Activated CD4-positive, CD25-positive, alpha-beta regulatory T cell (primary cell): ENCODE measurements around the gene C2CD4C.
"Not testable (repeated sequence)": the region's sequence is repeated elsewhere in the genome, so short reads cannot be mapped to it uniquely, and the experiment has no call there.

ENCODE experiments used
- DNase-seq, 4 experiments: peaks; one replicate each; lab custom pipeline; 2025; lab: John Stamatoyannopoulos, UW

C2CD4C gene

DNA sequence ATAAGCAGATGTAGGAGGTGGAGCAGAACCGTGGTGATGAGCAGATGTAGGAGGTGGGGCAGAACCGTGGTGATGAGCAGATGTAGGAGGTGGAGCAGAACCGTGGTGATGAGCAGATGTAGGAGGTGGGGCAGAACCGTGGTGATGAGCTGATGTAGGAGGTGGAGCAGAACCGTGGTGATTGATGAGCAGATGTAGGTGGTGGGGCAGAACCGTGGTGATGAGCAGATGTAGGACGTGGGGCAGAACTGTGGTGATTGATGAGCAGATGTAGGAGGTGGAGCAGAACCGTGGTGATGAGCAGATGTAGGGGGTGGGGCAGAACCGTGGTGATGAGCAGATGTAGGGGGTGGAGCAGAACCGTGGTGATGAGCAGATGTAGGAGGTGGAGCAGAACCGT, 27.0 kb downstream of the C2CD4C start:
- not testable (repeated sequence) for DNase-seq

DNA sequence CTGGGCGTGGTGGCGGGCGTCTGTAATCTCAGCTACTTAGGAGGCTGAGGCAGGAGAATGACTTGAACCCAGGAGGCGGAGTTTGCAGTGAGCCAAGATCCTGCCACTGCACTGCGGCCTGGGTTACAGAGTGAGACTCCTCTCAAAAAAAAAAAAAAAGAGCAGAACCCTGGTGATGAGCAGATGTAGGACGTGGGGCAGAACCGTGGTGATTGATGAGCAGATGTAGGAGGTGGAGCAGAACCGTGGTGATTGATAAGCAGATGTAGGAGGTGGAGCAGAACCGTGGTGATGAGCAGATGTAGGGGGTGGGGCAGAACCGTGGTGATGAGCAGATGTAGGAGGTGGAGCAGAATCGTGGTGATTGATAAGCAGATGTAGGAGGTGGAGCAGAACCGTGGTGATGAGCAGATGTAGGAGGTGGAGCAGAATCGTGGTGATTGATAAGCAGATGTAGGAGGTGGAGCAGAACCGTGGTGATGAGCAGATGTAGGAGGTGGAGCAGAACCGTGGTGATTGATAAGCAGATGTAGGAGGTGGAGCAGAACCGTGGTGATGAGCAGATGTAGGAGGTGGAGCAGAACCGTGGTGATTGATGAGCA, 28.2 kb downstream of the C2CD4C start:
- DNase-seq: not testable (repeated sequence)

DNA sequence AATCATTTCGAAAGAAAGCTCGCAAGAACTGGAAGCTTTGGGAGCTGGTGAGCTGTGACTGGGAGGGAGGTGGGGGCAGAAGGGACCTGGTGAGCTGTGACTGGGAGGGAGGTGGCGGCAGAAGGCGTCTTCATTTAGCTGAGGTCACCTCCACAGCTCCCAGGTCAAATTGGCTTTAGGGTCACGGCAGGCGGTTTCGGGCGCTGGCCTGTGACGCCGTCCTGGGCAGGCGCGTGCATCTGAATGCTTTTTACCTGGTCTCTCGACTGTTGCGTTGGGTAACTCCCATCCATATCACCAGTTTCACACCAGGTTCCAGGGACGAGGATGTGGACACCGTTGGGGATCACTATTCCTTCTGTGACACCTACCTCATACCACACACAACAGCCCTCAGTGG, 29.2 kb downstream of the C2CD4C start:
- DNase-seq: no peak

DNA sequence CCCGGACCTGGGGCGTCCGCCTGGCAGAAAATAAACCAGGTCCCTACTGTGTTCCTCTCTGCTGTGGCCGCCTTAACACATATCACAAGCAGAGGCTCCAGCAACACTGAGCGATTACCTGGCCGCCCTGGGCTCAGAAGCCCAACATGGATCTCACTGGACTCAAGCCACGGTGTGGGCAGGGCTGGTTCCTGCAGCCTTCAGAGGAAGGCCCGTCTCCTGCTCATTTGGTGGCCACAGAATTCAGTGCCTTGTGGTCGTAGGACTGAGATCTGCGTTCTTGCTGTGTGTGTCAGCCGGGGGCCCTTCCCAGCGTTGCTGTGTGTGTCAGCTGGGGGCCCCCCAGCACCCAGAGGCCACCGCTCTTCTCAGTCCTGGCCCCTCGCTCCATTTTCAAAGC, 30.2 kb downstream of the C2CD4C start:
- no peak for DNase-seq

DNA sequence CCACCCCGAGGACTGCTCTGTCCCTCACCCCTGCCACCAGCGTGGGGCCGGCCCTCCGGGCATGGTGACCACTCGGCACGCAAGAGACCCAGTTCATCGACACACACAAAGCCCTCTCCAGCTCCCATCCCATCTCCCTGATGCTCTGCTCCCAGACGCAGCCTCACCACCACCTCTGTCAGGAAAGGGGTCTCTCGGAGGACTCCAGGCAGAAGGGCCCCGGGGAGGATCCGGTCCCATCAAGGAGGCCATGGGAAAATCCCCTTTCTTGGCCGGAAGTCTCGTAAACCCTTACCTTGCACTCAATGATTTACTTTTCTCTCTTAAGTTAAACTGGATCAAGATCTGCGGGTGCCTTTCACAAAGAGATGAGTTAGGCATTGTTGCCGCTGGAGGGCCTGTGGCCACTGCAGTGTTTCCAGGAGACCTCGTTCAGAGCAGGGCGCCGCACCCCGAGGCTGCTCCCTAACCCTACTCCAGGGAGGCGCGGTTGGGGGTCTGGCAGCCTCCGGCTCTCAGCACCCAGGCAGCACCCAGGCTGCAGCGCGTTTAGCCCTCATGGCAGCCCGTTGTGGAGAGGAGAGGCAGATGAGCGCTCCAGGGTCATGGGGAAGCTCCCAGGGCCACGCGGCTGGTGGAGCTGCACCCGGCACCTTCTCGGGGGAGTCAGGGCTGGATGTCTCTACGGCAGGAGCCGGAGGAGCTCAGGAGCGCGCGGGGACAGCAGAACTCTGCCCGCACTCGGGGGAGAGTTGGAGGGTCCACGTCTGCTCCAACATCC, 31.0 kb downstream of the C2CD4C start:
- no peak for DNase-seq

DNA sequence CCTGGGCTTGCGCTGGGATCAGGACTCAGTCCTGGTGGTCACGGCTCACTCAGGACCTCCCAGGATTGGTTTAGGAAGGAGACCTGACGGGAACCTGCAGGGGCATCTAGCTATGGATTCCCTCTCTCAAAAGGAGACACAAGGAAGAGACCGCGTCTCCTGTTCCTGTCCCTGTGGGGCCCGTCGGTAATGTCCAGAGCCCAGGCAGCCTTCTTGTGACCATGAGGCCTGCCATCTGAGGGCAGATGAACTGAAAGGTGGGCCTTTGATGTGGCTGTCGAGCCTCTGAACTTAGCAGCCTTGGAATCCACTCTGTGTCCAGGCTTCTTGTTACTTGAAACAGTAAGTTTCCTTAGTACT, 32.9 kb downstream of the C2CD4C start:
- no peak for DNase-seq

DNA sequence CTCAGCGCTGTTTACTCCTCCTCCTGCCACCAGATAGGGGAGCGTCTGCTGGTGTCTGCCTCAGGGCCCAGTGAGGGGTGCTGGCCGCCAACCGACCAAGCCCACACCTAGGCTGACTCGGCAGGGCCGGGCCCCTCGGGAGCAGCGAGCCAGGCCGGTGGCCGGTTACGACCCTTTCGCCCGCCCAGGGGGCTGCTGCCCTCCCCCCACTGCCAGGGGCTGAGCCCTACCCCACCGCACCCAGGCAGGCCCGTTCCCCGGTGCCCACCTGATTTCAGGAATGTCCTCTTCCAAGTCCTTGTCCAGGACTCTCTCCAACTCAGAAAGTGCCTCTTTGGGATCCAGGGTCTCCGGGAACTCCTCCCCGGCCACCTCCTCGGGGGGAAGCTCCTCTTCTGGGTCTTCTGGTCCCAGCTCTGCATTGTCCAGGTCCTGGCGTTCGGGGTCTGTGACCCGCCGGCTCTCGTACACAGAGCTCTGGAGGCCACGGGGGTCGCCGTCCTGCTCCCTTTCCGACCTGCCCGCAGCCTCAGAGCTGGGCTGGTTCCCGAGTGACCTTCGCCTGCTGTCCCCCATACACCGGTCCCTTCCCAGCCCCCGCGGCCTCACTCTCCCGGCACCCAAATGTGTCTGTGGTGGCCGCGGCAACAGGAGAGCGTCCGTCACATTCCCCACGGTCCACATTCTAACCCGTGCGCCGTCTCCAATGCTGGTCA, 33.4 kb downstream of the C2CD4C start:
- no peak for DNase-seq

DNA sequence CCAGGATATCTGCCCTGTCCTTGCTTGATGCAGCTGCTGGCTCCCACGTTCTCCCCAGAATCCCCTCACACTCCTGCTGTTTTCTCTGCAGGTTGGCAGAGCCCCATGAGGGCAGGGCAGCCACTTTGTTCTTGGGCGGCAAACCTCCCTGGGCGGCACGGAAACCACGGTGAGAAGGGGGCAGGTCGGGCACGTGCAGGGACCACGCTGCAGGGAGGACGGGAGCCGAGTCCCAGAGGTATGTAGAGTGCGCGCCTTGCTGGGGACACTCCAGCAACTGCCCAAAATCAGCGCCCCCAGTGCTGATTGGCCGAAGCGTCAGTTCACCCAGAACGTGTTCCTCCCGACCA, 34.1 kb downstream of the C2CD4C start:
- no peak for DNase-seq

DNA sequence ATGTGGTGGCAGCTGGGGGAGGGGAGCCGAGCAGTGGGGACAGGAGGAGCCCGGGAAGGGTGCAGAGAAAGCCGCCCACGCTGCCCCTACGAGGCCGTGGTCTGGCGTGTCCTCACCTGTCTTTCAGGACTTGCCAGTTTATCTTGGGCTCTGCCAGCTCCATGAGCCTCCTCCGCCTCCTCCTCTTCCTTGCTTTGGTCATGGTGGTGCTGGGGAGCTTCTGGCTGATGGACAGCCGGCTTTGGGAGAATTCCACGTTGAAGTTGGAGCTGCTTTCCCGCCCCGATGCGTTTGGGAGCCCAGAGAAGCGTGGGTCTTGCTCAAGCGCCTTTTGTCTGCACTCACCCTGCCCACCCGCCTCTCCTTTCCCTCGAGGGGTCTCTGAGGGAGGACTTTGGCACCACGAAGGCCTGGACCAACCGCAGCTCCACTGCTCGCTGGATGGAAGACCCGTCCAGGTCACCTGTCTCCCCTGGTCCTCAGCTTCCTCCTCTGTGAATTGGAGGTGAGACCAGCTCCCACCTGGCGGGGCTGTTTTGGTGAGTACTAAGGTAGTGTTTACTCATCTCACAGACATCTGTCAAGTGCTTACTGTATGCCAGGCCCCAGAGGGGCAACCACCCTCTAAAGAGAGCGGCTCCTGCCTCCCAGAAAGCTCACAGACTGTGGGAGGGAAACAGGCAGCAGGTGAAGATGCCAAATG, 34.6 kb downstream of the C2CD4C start:
- no peak for DNase-seq

DNA sequence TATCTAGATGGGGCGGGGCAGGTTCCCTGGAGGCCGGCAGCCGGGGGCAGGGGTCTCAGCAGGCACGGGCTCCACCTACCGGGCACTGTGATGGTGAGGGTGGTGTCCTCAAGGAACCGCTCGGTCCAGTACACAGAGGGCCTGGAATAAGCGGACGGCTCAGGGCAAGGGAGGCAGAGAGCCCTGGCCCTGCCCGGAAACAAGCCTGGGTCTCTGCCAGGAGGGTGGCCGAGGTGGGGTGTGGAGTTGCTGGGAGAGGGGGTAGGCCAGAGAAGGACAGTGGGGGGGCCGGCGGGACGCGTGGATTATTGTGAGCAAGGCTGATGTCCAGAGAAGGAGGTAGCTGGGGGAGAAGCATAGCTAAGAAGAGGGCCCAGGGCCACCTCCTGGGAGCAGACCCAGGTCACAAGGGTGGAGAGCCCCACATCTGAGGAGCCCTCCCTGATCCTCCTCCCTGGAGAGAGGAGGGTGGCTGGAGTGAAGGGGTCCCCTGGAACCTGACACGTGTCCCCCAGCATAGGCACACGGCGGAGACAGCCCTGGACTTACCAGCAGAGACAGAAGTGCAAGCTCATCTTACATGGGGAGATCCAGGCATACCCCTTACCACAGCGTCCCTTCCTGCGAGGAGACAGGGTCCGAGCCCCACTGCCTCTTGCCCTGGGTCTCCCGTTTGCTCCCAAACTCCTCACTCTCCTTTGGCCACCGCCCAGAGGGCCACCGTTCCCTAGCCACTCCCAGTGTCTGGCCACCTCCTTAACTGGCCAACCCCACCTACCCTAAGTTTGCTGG, 35.4 kb downstream of the C2CD4C start:
- no peak for DNase-seq

DNA sequence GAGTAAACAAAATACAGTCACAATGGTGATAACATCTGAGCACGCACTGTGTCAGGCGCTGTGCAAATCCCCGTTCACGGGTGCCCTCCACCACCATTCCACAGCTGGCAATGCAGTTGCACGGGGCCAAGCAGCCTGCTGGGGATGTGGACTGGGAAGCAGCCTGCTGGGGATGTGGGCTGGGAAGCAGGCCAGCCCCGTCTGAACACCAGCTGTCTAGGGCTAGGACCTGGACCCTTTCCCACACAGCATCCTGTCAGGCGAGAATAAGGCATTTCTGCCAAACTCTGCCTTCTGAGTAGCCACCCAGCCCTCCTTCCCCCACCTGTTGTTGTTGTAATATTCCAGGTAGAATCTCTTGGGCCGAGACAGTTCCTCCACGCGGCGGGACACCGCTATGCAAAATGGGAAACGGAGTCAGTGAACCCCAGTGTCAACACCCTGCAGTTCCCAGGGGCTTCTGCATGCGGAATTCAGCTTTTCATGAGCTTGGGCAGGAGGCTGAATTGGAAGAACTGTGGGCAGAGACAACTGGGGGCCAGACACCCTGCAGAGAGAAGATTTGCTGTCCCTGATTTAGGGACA, 36.5 kb downstream of the C2CD4C start:
- no peak for DNase-seq

DNA sequence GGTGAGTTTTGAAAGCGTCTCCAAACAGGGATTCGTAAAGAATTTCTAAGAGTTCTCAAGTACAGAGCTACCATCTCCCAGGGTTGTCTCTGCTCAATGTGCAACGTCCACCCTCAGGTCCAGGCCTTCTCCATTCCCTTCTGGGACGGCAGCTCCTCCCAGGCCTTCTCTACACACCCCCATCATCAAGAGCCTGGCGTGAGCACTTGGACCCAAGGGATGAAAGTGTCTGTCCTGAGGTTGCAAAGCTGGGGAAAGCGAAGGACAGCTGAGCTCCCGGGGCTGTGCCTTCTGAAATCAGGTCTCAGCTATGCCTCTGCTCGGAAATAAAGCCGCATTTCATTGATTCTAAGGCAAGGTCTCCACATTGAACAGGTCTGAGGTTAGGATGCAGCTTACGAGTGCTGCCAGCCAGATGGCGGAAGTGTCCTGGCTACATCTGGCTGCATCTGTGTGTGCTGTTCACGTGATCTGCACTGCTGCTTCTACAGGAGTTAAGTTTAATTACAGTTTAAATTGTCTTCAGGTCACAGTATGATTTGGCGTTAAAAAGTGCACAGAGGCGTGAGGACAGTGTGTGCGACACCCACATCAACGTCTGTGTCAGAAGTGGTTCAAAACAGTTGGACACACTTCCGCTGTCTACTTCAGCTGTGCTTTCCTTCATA, 37.3 kb downstream of the C2CD4C start:
- no peak for DNase-seq

DNA sequence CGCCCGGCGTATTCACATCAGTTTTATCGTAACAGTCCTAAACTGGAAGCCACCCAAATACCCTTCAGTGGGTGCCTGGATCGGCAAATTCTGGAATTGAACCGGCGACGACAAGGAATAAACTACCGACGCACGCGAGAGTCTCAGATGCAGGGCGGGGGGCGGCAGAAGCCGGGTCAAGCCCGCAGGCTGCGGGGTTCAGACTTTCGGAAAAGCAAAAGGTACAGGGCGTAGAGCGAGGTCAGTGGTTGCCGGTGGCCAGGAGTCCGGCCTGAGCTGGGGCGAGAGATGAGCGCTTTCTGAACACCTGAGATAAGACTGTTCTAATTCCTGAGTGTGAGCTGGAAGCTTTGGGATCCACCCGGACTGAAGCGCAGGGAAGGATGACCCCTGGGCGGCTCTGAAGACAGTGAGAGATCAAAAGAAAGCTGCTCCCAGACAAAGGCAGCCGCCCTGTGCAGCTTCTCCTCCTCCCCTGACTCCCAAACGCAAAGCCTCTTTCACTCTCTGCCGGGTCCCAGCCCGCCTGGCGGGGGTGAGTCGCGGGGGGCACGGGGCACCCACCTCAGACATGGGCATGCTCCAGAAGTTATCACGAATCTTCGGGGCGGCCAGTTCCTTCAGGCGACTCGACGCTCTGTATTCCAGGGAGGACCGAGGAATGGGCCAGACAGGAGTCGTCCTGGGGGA, 38.2 kb downstream of the C2CD4C start:
- DNase-seq: no peak

DNA sequence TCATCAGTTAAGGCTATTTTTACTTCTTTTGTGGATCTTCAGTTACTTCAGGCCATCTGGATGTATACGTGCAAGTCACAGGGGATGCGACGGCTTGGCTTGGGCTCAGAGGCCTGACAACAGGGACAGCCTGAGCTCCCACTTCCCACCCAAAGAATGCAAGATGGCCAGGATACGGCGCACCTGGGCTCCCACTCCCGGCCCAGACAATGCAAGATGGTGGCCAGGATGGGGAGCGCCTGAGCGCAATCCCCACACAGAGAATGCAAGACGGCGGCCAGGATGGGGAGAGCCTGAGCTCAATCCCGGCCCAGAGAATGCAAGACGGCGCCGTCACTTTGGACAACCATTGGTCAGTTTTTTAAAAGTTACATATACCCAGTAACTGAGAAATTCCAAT, 39.1 kb downstream of the C2CD4C start:
- no peak for DNase-seq

DNA sequence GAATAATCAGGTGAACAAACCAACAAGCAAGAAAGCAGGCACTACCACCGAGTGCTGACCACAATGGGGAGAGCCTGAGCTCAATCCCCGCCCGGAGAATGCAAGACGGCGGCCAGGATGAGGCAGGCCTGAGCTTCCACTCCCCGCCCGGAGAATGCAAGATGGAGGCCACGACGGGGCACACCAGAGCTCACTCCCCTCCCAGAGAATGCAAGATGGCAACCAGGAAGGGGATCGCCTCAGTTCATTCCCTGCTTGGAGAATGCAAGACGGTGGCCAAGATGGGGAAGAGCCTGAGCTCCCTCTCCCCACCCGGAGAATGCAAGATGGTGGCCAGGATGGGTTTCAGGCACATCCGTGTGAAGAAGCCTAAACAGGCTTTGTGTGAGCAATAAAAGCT, 39.7 kb downstream of the C2CD4C start:
- DNase-seq: no peak

DNA sequence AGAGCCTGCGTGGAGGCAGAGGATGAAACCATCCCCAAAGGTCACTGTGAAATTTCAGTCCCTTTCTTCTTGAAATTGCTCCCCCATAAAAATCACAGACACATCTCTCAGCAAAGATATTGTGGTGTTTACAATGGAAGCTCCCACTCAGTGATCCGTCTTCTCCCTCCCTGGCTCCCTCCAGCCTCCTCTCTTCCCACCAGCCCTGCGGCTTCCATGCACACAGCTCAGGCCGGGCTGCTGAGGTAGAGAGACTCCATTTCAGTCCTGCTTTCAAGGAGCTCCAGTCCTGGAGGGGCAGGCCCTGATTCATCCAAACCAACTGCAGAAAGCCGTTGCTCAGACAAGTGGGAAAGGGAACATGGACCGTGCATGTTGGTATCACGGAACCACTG, 40.3 kb downstream of the C2CD4C start:
- no peak for DNase-seq

DNA sequence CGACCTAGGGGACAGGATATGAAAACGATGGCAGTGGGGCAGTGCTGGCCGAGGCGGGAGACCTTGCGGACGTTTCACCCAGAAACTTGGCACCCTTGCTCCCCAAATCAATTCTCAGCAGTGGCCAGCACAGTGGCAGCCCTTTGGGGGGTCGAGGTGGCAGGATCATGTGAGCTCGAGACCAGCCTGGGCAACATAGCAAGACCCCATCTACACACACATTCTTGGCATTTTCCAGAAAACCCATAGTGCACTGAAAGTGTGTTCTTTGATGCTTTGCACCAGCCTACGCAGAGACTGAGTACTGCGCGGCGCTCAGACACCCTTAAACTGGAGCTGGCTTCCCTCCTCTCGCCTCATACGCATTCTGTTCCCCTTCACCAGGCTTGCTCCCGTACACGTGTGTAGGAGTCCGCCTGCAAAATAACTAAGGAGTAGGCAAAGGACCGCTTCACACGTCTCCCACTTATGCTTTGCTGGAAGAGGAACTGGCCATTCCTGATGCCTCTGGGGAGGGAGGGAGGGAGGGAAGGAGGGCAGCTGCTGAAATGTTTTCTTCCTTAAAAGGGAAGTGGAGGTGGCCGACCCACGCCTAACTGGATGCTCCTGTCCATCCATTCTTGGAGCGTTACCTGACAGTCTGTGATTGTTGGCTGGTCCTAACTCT, 40.9 kb downstream of the C2CD4C start:
- no peak for DNase-seq

DNA sequence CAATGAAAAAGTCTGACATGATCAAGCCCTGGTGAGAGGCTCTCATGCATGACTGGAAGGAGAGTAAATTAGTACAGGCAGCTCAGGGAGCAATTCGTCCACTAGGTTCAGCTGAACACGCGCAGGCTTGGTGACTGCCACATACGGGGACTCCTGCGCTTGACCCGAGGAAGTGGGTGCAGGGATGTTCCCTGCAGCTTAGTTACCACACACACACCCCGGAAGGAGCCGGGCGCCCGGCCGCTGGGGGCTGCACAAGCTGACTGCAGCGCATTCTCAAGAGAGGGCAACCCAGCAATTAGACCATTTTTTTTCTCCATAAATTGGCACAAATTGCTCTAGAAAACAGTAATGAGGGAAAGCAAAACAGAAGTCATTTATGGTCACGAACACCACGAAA, 41.4 kb downstream of the C2CD4C start:
- DNase-seq: no peak

DNA sequence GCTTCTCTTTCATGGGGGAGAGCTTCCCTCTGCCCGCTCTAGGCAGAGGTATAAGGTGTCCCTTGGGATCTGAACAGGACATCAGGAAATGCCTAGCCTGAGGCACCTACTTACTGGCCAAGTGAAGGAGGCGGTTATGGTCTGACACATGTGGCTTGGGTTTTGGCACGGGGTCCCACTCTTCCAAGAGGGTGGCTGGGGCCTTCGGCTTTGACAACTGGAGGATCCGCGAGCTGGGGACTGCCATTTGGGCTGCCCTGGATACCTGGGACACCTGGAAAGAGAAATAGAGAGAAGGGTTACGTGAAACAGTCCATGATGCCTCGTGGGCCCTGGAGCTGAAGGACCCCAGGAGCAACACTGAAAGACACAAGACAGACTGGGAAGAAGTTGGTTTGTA, 42.0 kb downstream of the C2CD4C start:
- no peak for DNase-seq

DNA sequence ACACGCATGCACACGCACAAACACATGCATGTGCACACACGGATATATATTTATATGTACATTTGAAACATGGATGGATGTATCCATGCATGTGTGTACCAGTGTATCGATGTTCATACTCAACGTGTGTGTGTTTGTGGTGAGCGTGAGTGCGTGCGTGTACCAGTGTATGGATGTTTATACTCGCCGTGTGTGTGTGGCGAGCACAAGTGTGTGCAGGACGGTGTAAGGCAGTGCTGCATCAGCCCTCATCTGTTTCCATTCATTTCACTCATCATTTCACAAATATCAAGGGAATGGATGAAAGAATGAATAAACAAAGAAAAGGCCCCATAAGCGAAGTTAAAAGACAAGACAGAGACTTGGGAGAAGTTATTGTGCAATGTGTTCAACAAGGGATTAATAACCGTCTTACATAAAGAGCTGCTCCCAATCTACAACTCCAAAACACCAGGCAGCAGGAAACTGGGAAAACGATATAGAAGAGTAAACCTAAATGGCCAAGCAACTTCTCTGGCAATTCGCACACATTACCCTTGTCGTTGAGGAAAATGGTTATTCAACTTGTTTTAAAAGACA, 42.7 kb downstream of the C2CD4C start:
- no peak for DNase-seq
